A673 (cell line): ENCODE results near the gene SMAD9. TPM values are rescaled to one million over a fixed set of nuclear protein-coding genes. Genes with fewer than 3 reads are reported as not detected.

ENCODE experiments used
- BruUV-seq: library from RNA; stranded (reverse); fragments of 400-500 nt; replicated peaks from 2 replicates; lab custom pipeline; 2021; lab: Mats Ljungman, UMichigan
- CTCF ChIA-PET: fragments of 300-600 bp; sonication (Branson Sonifier 250); formaldehyde crosslinking; loops from one replicate; lab custom pipeline; 2022; ENCODE audit warnings: antibody characterized with exemption; lab: Charles Lee
- POLR2A ChIA-PET: fragments of 300-600 bp; sonication (Branson Sonifier 250); formaldehyde crosslinking; loops from one replicate; lab custom pipeline; 2022; ENCODE audit warnings: antibody characterized with exemption; ENCODE audit not compliant: low non-redundant PET; lab: Charles Lee
- DNase-seq: peaks from one replicate; pipeline ENCODE4 v3.0.0-alpha.2; 2015; ENCODE audit warnings: low spot score
- H3K27ac ChIP-seq: fragments of 200-600 bp; sonication (generic); 2 replicates; pipeline ENCODE4 v1.5.1; 2016; ENCODE audit warnings: mixed run types, low read depth, mild to moderate bottlenecking, mixed read lengths, antibody characterized with exemption, low read length; ENCODE audit not compliant: poor library complexity, severe bottlenecking
- H3K27me3 ChIP-seq: fragments of 200-600 bp; sonication (generic); replicated peaks from 2 replicates; pipeline ENCODE4 v1.6.1; 2017; ENCODE audit warnings: mixed run types, low read depth, mild to moderate bottlenecking, mixed read lengths, antibody characterized with exemption, low read length; ENCODE audit not compliant: insufficient read depth, poor library complexity
- H3K36me3 ChIP-seq: fragments of 200-600 bp; sonication (generic); 2 replicates; pipeline ENCODE4 v1.6.1; 2016; ENCODE audit warnings: mixed run types, mild to moderate bottlenecking, mixed read lengths, antibody characterized with exemption, low read length; ENCODE audit not compliant: insufficient read depth, poor library complexity, severe bottlenecking
- H3K4me1 ChIP-seq: fragments of 200-600 bp; sonication (generic); 2 replicates; pipeline ENCODE4 v1.6.1; 2017; ENCODE audit warnings: mixed run types, mild to moderate bottlenecking, mixed read lengths, antibody characterized with exemption, low read length; ENCODE audit not compliant: insufficient read depth, poor library complexity, severe bottlenecking
- H3K4me3 ChIP-seq: fragments of 200-600 bp; sonication (generic); 2 replicates; pipeline ENCODE4 v1.5.1; 2016; ENCODE audit warnings: low read depth, mixed run types, mild to moderate bottlenecking, mixed read lengths, low read length; ENCODE audit not compliant: poor library complexity, severe bottlenecking
- H3K9me3 ChIP-seq: fragments of 200-600 bp; sonication (generic); 2 replicates; pipeline ENCODE4 v1.6.1; 2016; ENCODE audit warnings: mixed run types, low read depth, mild to moderate bottlenecking, mixed read lengths, antibody characterized with exemption, low read length; ENCODE audit not compliant: poor library complexity, severe bottlenecking
- CTCF ChIP-seq: fragments of 300-800, 200-600 bp; sonication (generic); conservative IDR thresholded peaks from 2 replicates; pipeline ENCODE4 v1.5.1; 2017; ENCODE audit warnings: low read depth, mild to moderate bottlenecking, antibody characterized with exemption, low read length, moderate library complexity, mixed read lengths
- EZH2 ChIP-seq: fragments of 200-600 bp; sonication (generic); IDR thresholded peaks from 2 replicates; pipeline ENCODE4 v1.6.1; 2017; ENCODE audit warnings: borderline replicate concordance, low read depth, mild to moderate bottlenecking, mixed read lengths, antibody characterized with exemption, low read length; ENCODE audit not compliant: poor library complexity, severe bottlenecking
- intact Hi-C: fragments of 100-400 bp; cut with micrococcal nuclease; formaldehyde crosslinking; loops from one replicate; pipeline ENCODE4 v1.10.0; 2022; ENCODE audit not compliant: unreplicated experiment
- total RNA-seq: library from RNA; stranded (reverse); gene quantifications from 2 replicates; pipeline ENCODE4 v1.2.3, GENCODE V29; 2021

The SMAD9 gene
- total RNA-seq, 1 experiment from 2014 or later = 23.3 TPM

- H3K4me3 ChIP-seq = no peak overlapping the region
- ChIA-PET POLR2A (no interaction called here), CTCF (interaction anchor here (0.7 kb wide), 1 partner anchor 33 kb away, joined by 3 read pairs; no protein-coding TSS in a partner anchor)
- TF ChIP-seq CTCF (no peak), EZH2 (no peak)
- no TSS peak for BruUV-seq
- peaks cover 8% of the 10 kb centered on the region for H3K36me3 ChIP-seq
- H3K4me1 ChIP-seq = peaks cover 37% of the 10 kb centered on the region
- no peak for DNase-seq
- H3K27me3 ChIP-seq = no peaks in the 10 kb centered on the region
- no peaks in the 10 kb centered on the region for H3K9me3 ChIP-seq
- intact Hi-C loops = no loop called here
- peak overlapping the region; percentile 19 for H3K27ac ChIP-seq
These were observed 37.1 kb downstream of the SMAD9 start for GRCh38 chr13:36882829-36883390.

GRCh38 chr13:36880961-36881360 is 39.1 kb downstream of the SMAD9 start:
- ChIA-PET POLR2A (no interaction called here), CTCF (no interaction called here)
- Histone ChIP-seq H3K36me3 (peaks cover 8% of the 10 kb centered on the region), H3K27me3 (no peaks in the 10 kb centered on the region), H3K4me1 (peaks cover 34% of the 10 kb centered on the region), H3K9me3 (no peaks in the 10 kb centered on the region), H3K27ac (peak overlapping the region; percentile 2), H3K4me3 (no peak overlapping the region)
- no TSS peak for BruUV-seq
- DNase-seq = peak; percentile 57
- TF ChIP-seq CTCF = no peak
- intact Hi-C loops = no loop called here

- no peak overlapping the region for H3K4me3 ChIP-seq
- TF ChIP-seq EZH2 (no peak), CTCF (no peak)
- H3K36me3 ChIP-seq = peaks cover 8% of the 10 kb centered on the region
- H3K4me1 ChIP-seq = peaks cover 41% of the 10 kb centered on the region
- no peak for DNase-seq
- H3K27me3 ChIP-seq = no peaks in the 10 kb centered on the region
- ChIA-PET CTCF (no interaction called here), POLR2A (interaction anchor here (0.6 kb wide), 2 partner anchors 13 to 99 kb away, joined by 3 to 4 read pairs; no protein-coding TSS in a partner anchor)
- intact Hi-C loops = no loop called here
- no TSS peak for BruUV-seq
- no peaks in the 10 kb centered on the region for H3K9me3 ChIP-seq
- H3K27ac ChIP-seq = peak overlapping the region; percentile 31
These were observed 40.7 kb downstream of the SMAD9 start for GRCh38 chr13:36879218-36879938.
